ENCODE results near the gene KIF6.

DNA sequence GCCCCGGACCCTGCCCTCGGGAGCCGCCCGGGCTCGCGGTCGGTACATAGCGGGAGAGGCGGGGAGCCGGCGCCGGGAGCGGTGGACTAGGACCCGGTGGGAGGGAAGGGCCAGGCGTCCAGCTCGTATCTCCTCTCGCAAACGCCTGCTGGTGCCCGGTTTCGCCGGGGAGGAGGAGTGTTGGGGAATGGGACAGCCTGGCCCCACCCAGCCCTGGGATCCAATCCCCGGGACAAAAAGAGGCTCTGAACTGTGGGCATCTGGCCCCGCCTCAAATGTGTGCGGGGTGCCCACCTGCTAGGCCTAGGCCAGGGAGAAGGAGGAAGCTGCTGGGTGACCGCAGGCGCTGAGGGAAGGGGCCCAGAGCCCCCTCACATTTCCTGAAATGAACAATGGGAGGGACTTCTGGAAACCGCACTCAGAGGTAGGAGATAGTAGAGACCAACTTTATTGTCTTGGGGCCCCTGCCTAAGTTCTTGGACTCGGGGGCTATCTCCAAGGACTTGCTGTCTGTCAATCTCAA is 410.9 kb downstream of the KIF6 start, which contains the start of gene KCNK17:
- TF ChIP-seq, protein P1, sequence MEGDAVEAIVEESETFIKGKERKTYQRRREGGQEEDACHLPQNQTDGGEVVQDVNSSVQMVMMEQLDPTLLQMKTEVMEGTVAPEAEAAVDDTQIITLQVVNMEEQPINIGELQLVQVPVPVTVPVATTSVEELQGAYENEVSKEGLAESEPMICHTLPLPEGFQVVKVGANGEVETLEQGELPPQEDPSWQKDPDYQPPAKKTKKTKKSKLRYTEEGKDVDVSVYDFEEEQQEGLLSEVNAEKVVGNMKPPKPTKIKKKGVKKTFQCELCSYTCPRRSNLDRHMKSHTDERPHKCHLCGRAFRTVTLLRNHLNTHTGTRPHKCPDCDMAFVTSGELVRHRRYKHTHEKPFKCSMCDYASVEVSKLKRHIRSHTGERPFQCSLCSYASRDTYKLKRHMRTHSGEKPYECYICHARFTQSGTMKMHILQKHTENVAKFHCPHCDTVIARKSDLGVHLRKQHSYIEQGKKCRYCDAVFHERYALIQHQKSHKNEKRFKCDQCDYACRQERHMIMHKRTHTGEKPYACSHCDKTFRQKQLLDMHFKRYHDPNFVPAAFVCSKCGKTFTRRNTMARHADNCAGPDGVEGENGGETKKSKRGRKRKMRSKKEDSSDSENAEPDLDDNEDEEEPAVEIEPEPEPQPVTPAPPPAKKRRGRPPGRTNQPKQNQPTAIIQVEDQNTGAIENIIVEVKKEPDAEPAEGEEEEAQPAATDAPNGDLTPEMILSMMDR (IDR thresholded peaks at IDR 0.05) = no peak
- no peak for TF ChIP-seq POLR2A (IDR thresholded peaks at IDR 0.05)
